Trophoblast cell (in vitro differentiated cells and primary cell): ENCODE data around the gene GHITM.

Source experiments
- DNase-seq, 2 donors: peaks; one replicate each; pipeline ENCODE4 v3.0.0-alpha.2; 2016
- H2AFZ ChIP-seq: 2 replicates; pipeline ENCODE4 v1.6.1; 2013; ENCODE audit warnings: low read length, moderate library complexity, mild to moderate bottlenecking; ENCODE audit not compliant: insufficient read depth, poor library complexity
- H2AK5ac ChIP-seq: 2 replicates; pipeline ENCODE4 v1.6.1; 2013; ENCODE audit warnings: mild to moderate bottlenecking, low read length
- H2BK120ac ChIP-seq: 2 replicates; pipeline ENCODE4 v1.6.1; 2013; ENCODE audit warnings: low read length, mild to moderate bottlenecking, moderate library complexity; ENCODE audit not compliant: insufficient read depth, poor library complexity
- H2BK12ac ChIP-seq: 2 replicates; pipeline ENCODE4 v1.6.1; 2013; ENCODE audit warnings: mild to moderate bottlenecking, low read length, moderate library complexity
- H2BK5ac ChIP-seq: 2 replicates; pipeline ENCODE4 v1.6.1; 2013; ENCODE audit warnings: low read length, low read depth, moderate library complexity, mild to moderate bottlenecking; ENCODE audit not compliant: poor library complexity
- H3K14ac ChIP-seq: 2 replicates; pipeline ENCODE4 v1.6.1; 2013; ENCODE audit warnings: mild to moderate bottlenecking, low read length
- H3K18ac ChIP-seq: 2 replicates; pipeline ENCODE4 v1.6.1; 2013; ENCODE audit warnings: mild to moderate bottlenecking, low read length
- H3K23ac ChIP-seq: 2 replicates; pipeline ENCODE4 v1.6.1; 2013; ENCODE audit warnings: low read length
- H3K27ac ChIP-seq: 2 replicates; pipeline ENCODE4 v1.5.1; 2013; ENCODE audit warnings: low read depth, mild to moderate bottlenecking, inconsistent platforms, low read length, moderate library complexity
- H3K27me3 ChIP-seq: 2 replicates; pipeline ENCODE4 v1.6.1; 2013; ENCODE audit warnings: inconsistent platforms, mild to moderate bottlenecking, low read length, moderate library complexity; ENCODE audit not compliant: insufficient read depth
- H3K36me3 ChIP-seq, 2 experiments: 1 replicate in 1 of 2; 2 replicates in 1 of 2; pipeline ENCODE4 v1.6.1; 2013; ENCODE audit warnings: low read length in 2 of 2, mild to moderate bottlenecking in 2 of 2, moderate library complexity in 1 of 2; ENCODE audit not compliant: insufficient read depth in 2 of 2, control insufficient read depth in 1 of 2
- H3K4ac ChIP-seq: 2 replicates; pipeline ENCODE4 v1.6.1; 2013; ENCODE audit warnings: low read depth, mild to moderate bottlenecking, low read length, moderate library complexity
- H3K4me1 ChIP-seq, 2 experiments: 1 replicate in 1 of 2; 2 replicates in 1 of 2; pipeline ENCODE4 v1.6.1; 2013; ENCODE audit warnings: low read length in 2 of 2, mild to moderate bottlenecking in 2 of 2, moderate library complexity in 1 of 2; ENCODE audit not compliant: insufficient read depth in 2 of 2, control insufficient read depth in 1 of 2
- H3K4me2 ChIP-seq: 2 replicates; pipeline ENCODE4 v1.6.1; 2013; ENCODE audit warnings: inconsistent platforms, mild to moderate bottlenecking, low read length, moderate library complexity
- H3K4me3 ChIP-seq: 2 replicates; pipeline ENCODE4 v1.5.1; 2013; ENCODE audit warnings: mild to moderate bottlenecking, low read depth, low read length, inconsistent platforms
- H3K79me1 ChIP-seq: one replicate; pipeline ENCODE4 v1.6.1; 2013; ENCODE audit warnings: low read length
- H3K79me2 ChIP-seq: 2 replicates; pipeline ENCODE4 v1.6.1; 2013; ENCODE audit warnings: low read length, mild to moderate bottlenecking; ENCODE audit not compliant: control insufficient read depth, insufficient read depth, poor library complexity
- H3K9ac ChIP-seq: 2 replicates; pipeline ENCODE4 v1.6.1; 2013; ENCODE audit warnings: mild to moderate bottlenecking, low read length
- H3K9me3 ChIP-seq: 2 replicates; pipeline ENCODE4 v1.6.1; 2013; ENCODE audit warnings: low read depth, mild to moderate bottlenecking, control low read depth, inconsistent platforms, low read length; ENCODE audit not compliant: insufficient read depth
- H4K12ac ChIP-seq: 2 replicates; pipeline ENCODE4 v1.6.1; 2013; ENCODE audit warnings: low read depth, mild to moderate bottlenecking, low read length, moderate library complexity
- H4K8ac ChIP-seq: 2 replicates; pipeline ENCODE4 v1.6.1; 2013; ENCODE audit warnings: low read depth, mild to moderate bottlenecking, low read length, moderate library complexity
- H4K91ac ChIP-seq: one replicate; pipeline ENCODE4 v1.6.1; 2013; ENCODE audit warnings: low read depth, mild to moderate bottlenecking, low read length, moderate library complexity
- WGBS: extraction: QIAGEN DNeasy Blood & Tissue Kit; methylation state at CpG from one replicate; pipeline ENCODE4 v1.1.7; 2013; ENCODE audit warnings: missing lambda C conversion rate; ENCODE audit not compliant: insufficient read length, insufficient coverage; ENCODE audit errors: extremely low coverage; 5-methylcytosine and 5-hydroxymethylcytosine counted together

Gene GHITM

GRCh38 chr10:84156009-84156408 is 16.7 kb downstream of the GHITM start:
- WGBS: no CpG with 5 or more reads among the region's 2 CpGs
- Histone ChIP-seq H2BK12ac (no peak overlapping the region), H3K27ac (no peak overlapping the region), H4K12ac (no peak overlapping the region), H3K79me2 (no peaks in the 10 kb centered on the region), H3K36me3 (peaks cover 3 to 4% of the 10 kb centered on the region in 2 experiments), H4K8ac (no peak overlapping the region), H3K9ac (no peak overlapping the region), H4K91ac (no peak overlapping the region), H2BK5ac (no peak overlapping the region), H3K4ac (no peak overlapping the region), H3K4me1 (no peaks in the 10 kb centered on the region), H3K79me1 (no peaks in the 10 kb centered on the region), H3K4me3 (no peak overlapping the region), H2AFZ (no peak overlapping the region), H2AK5ac (no peak overlapping the region), H3K23ac (no peak overlapping the region), H2BK120ac (no peak overlapping the region), H3K4me2 (no peak overlapping the region), H3K27me3 (no peaks in the 10 kb centered on the region), H3K18ac (no peak overlapping the region), H3K9me3 (no peaks in the 10 kb centered on the region), H3K14ac (no peak overlapping the region)
- DNase-seq: no peak

GRCh38 chr10:84156768-84157167 is 17.5 kb downstream of the GHITM start:
- Histone ChIP-seq H3K27ac (no peak overlapping the region), H3K23ac (no peak overlapping the region), H3K79me1 (no peaks in the 10 kb centered on the region), H2BK12ac (no peak overlapping the region), H2BK120ac (no peak overlapping the region), H2BK5ac (no peak overlapping the region), H3K27me3 (no peaks in the 10 kb centered on the region), H3K36me3 (peaks cover 2 to 4% of the 10 kb centered on the region in 2 experiments), H4K8ac (no peak overlapping the region), H3K4ac (no peak overlapping the region), H2AK5ac (no peak overlapping the region), H3K9ac (no peak overlapping the region), H3K79me2 (no peaks in the 10 kb centered on the region), H4K12ac (no peak overlapping the region), H3K4me1 (no peaks in the 10 kb centered on the region), H3K18ac (no peak overlapping the region), H3K9me3 (no peaks in the 10 kb centered on the region), H4K91ac (no peak overlapping the region), H3K4me2 (no peak overlapping the region), H3K14ac (no peak overlapping the region), H2AFZ (no peak overlapping the region), H3K4me3 (no peak overlapping the region)
- peak; percentile 88 for DNase-seq
- WGBS: no CpG with 5 or more reads among the region's 10 CpGs

GRCh38 chr10:84158061-84158460 is 18.8 kb downstream of the GHITM start:
- no peak overlapping the region for H4K91ac ChIP-seq
- no peaks in the 10 kb centered on the region for H3K79me1 ChIP-seq

GRCh38 chr10:84158550-84158949 is 19.2 kb downstream of the GHITM start:
- H3K23ac ChIP-seq: no peak overlapping the region
- no peak overlapping the region for H2AFZ ChIP-seq
- no peaks in the 10 kb centered on the region for H3K79me1 ChIP-seq
- peaks cover 2 to 4% of the 10 kb centered on the region in 2 experiments for H3K36me3 ChIP-seq
- no peaks in the 10 kb centered on the region for H3K79me2 ChIP-seq
- no peaks in the 10 kb centered on the region for H3K9me3 ChIP-seq
- H3K14ac ChIP-seq: no peak overlapping the region
- H2BK5ac ChIP-seq: no peak overlapping the region
- no peak overlapping the region for H3K9ac ChIP-seq
- H3K27ac ChIP-seq: no peak overlapping the region
- no peak overlapping the region for H4K8ac ChIP-seq
- H3K18ac ChIP-seq: no peak overlapping the region
- no peak overlapping the region for H3K4me3 ChIP-seq
- no peak overlapping the region for H3K4ac ChIP-seq
- no peak overlapping the region for H2BK120ac ChIP-seq
- no peak overlapping the region for H4K12ac ChIP-seq
- H2AK5ac ChIP-seq: no peak overlapping the region
- no peaks in the 10 kb centered on the region for H3K4me1 ChIP-seq
- no peak overlapping the region for H3K4me2 ChIP-seq
- no peaks in the 10 kb centered on the region for H3K27me3 ChIP-seq
- no peak for DNase-seq
- H4K91ac ChIP-seq: no peak overlapping the region
- no CpG with 5 or more reads among the region's 4 CpGs for WGBS
- no peak overlapping the region for H2BK12ac ChIP-seq

More at GRCh38 chr10:84158061-84158460, 18.8 kb downstream of the GHITM start:
- Histone ChIP-seq H3K9me3 (no peaks in the 10 kb centered on the region), H2BK5ac (no peak overlapping the region), H3K23ac (no peak overlapping the region), H2AFZ (no peak overlapping the region), H2BK120ac (no peak overlapping the region), H3K36me3 (peaks cover 2 to 4% of the 10 kb centered on the region in 2 experiments), H3K4me3 (no peak overlapping the region), H4K8ac (no peak overlapping the region), H2BK12ac (no peak overlapping the region), H3K4me1 (no peaks in the 10 kb centered on the region), H3K18ac (no peak overlapping the region), H3K9ac (no peak overlapping the region), H3K27me3 (no peaks in the 10 kb centered on the region), H3K79me2 (no peaks in the 10 kb centered on the region), H3K4me2 (no peak overlapping the region), H3K14ac (no peak overlapping the region), H4K12ac (no peak overlapping the region), H3K4ac (no peak overlapping the region), H3K27ac (no peak overlapping the region), H2AK5ac (no peak overlapping the region)
- DNase-seq: no peak
- no CpG with 5 or more reads among the region's 2 CpGs for WGBS
